Measurements from ENCODE around the gene HOPX.

DNA sequence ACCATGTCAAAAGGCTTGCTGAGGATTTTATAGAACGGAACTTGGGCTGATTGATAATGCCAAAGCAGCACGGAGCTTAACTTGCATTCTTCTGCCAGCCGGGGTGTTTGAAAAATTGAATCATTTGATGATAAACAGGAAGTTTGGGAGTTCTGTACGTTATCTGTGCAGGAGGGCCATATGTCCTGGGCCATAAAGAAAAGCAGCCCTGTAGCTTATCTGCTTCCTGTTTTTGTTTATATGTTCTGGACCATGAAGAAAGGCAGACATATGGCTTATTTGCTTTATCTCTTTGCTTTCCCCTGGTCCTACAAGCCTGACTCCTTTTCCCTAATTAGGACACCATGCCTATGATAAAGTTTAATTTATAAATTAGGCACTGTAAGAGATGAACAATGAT, 62.4 kb downstream of the HOPX start:
- TF ChIP-seq CTCF (IDR thresholded peaks at IDR 0.05) (no peak), ZFX (IDR thresholded peaks at IDR 0.05; ENCODE audit: borderline replicate concordance) (no peak)
